ENCODE results near the gene CACNG8.

CACNG8 gene

DNA sequence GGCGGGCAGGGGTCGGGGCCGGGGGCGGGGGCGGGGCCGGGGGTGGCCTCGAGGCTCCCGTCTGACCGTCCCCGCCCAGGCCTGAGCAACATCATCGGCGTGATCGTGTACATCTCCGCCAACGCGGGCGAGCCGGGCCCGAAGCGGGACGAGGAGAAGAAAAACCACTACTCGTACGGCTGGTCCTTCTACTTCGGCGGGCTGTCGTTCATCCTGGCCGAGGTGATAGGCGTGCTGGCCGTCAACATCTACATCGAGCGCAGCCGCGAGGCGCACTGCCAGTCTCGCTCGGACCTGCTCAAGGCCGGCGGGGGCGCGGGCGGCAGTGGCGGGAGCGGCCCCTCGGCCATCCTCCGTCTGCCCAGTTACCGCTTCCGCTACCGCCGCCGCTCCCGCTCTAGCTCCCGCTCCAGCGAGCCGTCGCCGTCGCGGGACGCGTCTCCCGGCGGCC is 19.3 kb downstream of the CACNG8 start:
- no peak overlapping the region for H3K4me3 ChIP-seq (ENCODE audit: control insufficient read depth, low read depth, low read length)
- no peak for DNase-seq (ENCODE audit: low read depth)
- TF ChIP-seq, protein P1, sequence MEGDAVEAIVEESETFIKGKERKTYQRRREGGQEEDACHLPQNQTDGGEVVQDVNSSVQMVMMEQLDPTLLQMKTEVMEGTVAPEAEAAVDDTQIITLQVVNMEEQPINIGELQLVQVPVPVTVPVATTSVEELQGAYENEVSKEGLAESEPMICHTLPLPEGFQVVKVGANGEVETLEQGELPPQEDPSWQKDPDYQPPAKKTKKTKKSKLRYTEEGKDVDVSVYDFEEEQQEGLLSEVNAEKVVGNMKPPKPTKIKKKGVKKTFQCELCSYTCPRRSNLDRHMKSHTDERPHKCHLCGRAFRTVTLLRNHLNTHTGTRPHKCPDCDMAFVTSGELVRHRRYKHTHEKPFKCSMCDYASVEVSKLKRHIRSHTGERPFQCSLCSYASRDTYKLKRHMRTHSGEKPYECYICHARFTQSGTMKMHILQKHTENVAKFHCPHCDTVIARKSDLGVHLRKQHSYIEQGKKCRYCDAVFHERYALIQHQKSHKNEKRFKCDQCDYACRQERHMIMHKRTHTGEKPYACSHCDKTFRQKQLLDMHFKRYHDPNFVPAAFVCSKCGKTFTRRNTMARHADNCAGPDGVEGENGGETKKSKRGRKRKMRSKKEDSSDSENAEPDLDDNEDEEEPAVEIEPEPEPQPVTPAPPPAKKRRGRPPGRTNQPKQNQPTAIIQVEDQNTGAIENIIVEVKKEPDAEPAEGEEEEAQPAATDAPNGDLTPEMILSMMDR (conservative IDR thresholded peaks at IDR 0.05; ENCODE audit: control insufficient read depth, insufficient read depth, low read depth, low read length): no peak

- no peak for DNase-seq (ENCODE audit: low read depth)
- no peak overlapping the region for H3K4me3 ChIP-seq (ENCODE audit: control insufficient read depth, low read depth, low read length)
- TF ChIP-seq, protein P1 (conservative IDR thresholded peaks at IDR 0.05; ENCODE audit: control insufficient read depth, insufficient read depth, low read depth, low read length): no peak
Observed at GRCh38 chr19:53982611-53983010, 19.9 kb downstream of the CACNG8 start.

GRCh38 chr19:53983457-53984289 is 20.9 kb downstream of the CACNG8 start:
- TF ChIP-seq, protein P1 (conservative IDR thresholded peaks at IDR 0.05; ENCODE audit: control insufficient read depth, insufficient read depth, low read depth, low read length): no peak
- no peak overlapping the region for H3K4me3 ChIP-seq (ENCODE audit: control insufficient read depth, low read depth, low read length)
- no peak for DNase-seq (ENCODE audit: low read depth)

DNA sequence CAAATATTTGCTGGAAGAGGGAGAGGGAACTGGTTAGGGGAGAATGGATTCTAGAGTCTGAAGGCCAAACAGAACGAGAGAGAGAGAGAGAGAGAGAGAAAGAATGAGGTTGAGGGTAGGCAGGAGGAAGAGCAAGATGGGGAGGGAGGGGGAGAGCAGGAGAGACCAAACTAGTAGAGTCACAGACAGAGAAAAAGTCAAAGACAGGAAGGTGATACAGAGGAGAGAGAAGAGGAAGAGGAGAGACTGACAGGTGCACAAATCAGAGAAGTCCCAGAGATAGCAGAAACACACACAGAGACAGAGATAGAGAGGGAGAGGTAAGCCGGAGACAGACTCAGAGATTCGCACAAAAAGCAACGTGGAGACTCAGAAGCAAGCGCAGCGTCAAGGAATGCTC is 23.1 kb downstream of the CACNG8 start:
- H3K4me3 ChIP-seq (ENCODE audit: control insufficient read depth, low read depth, low read length): no peak overlapping the region
- TF ChIP-seq, protein P1 (conservative IDR thresholded peaks at IDR 0.05; ENCODE audit: control insufficient read depth, insufficient read depth, low read depth, low read length): no peak
- no peak for DNase-seq (ENCODE audit: low read depth)

GRCh38 chr19:53988981-53989380 is 26.2 kb downstream of the CACNG8 start:
- no peak overlapping the region for H3K4me3 ChIP-seq (ENCODE audit: control insufficient read depth, low read depth, low read length)
- TF ChIP-seq, protein P1 (conservative IDR thresholded peaks at IDR 0.05; ENCODE audit: control insufficient read depth, insufficient read depth, low read depth, low read length): no peak
- DNase-seq (ENCODE audit: low read depth): no peak

DNA sequence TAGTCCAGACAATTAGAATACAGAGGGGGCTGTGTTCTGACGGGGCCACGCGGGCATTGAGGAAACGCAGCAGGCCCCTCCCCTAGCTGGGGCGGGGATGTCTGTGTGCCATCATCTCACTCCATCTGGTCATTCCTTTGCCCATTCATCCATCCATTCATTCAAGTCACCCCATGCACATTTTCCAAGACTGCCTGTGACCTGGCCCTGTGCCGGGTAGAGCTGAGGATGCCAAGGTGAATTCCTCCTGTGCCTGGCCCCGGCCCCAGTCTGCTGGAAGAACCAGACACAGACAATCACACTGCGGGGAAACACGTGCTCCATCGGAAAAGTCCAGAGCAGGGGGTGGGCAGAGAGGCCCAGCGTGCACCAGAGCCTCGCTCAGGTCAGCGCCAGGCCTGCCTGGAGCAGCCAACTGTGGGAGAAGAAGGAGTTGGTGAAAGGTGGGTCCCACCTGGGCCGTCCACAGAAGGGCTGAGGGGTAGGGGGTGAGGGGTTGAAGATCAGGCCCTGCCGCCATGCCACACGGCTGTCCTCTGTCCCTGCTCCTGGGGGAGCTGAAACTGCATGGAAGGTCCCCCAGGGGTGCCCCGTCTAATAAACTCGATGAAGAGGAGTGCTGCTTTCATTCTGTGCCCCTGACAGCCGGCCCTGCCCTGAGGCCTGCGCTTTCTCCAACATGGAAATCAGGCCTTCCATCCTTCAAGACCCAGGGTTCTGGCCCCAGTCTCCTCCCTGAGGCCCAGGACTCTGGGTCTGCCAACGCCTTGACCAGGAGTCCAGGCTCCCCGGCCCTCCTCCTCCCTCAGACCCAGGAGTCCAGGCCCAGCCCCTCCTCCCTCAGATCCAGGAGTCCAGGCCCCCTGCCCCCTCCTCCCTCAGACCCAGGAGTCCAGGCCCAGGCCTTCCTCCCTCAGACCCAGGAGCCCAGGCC is 27.1 kb downstream of the CACNG8 start:
- TF ChIP-seq, protein P1 (conservative IDR thresholded peaks at IDR 0.05; ENCODE audit: control insufficient read depth, insufficient read depth, low read depth, low read length): no peak
- no peak overlapping the region for H3K4me3 ChIP-seq (ENCODE audit: control insufficient read depth, low read depth, low read length)
- no peak for DNase-seq (ENCODE audit: low read depth)
